CD4-positive, alpha-beta T cell treated with Interleukin-6 for 4 hours (primary cell): Measurements from ENCODE around the gene SERP1.
A peak's percentile ranks its signal among the peaks of the same experiment; 100 is the strongest.

Source experiments
- DNase-seq: peaks from one replicate; pipeline ENCODE4 v3.0.0-alpha.2; 2020; ENCODE audit warnings: mixed read lengths

SERP1 gene

DNA sequence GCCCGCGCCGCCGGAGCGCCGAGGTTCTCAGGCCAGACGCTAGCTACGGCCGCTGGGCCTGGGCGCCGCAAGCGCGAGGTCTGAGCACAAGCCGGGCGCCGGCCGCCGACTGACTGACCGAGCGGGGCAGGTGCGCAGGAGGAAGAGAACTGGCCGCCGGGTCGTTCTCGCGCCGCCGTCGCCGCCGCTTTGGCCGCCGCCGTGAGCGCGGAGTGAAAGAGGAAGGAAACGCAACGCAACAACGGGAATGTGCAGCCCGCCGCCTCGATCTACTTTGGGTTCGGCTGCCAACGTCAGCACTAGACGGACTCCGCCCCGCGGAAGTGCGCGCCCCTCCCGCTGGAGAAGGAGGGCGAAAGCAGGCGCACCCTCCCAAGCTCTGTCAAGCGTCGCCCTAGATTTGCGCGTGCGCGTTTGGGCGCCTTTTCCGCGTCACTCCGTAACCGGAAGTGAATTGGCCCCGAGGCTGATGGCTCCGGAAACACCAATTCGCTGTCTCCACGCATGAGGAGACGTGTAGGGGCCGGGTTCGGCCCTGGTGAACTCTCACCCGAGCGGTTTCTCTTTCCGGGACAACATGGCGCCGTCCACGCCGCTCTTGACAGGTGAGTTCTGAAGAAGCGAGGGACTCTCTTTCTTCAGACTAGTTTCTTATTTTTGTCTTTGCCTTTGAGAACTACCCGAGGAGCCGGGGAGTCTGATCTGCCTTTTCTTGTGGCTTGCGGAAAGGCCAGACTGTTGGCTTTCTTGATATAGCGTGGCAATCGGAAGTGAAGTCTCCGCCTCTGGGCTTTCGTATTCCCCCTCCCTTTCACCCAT, at the start of gene SERP1, which contains the start of gene EIF2A:
TSS of gene SERP1 (minus strand) at position 271 of the 819 bp plus-strand sequence. CDS start 361 bp downstream, outside the sequence.
TSS of gene EIF2A (plus strand) at position 562 of the 819 bp plus-strand sequence. CDS start at position 578, 16 bp downstream.
- peak; percentile 99 for DNase-seq

DNA sequence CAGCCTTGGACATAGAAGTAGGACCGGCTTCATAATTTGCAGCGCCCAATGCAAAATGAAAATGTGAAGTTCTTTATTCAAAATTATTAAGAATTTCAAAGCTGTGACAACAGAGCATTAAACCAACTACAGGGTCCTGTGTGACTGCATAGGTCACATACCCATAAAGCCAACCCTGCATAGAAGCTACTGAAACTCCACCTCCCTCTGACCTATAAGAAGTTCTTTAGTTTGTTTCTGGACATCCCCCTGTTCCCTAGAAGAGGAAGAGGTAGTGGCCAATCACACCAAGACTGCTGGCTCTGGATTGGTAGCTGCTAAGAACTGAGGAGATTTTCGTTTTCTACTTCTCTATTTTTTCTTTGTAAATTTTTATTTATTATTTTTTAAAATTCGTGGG, 47.9 kb upstream of the SERP1 start:
- no peak for DNase-seq

GRCh38 chr3:150589759-150590158, 43.5 kb upstream of the SERP1 start:
- no peak for DNase-seq

GRCh38 chr3:150588027-150588830, 41.9 kb upstream of the SERP1 start:
- no peak for DNase-seq

DNA sequence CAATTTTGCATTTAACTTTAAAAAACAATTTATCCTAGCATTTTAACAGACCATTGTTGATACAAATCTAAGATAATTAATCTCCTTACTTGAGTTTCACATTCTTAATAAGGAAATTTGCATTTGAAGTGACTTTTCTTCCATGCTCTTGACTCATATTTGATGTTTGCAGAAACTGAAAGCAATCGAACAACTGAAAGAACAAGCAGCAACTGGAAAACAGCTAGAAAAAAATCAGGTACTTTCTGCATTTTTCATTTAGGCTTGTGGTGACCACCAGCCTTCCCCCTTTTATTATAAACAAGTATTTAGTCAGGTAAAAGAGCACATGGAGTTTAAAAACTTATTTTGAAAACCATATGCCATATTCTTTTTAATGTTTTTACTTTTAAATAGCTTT, 36.7 kb upstream of the SERP1 start:
- no peak for DNase-seq

- no peak for DNase-seq
Measured at GRCh38 chr3:150582620-150583019, 36.3 kb upstream of the SERP1 start.

- DNase-seq, result no peak
Measured at GRCh38 chr3:150581174-150581573, 34.9 kb upstream of the SERP1 start.

DNA sequence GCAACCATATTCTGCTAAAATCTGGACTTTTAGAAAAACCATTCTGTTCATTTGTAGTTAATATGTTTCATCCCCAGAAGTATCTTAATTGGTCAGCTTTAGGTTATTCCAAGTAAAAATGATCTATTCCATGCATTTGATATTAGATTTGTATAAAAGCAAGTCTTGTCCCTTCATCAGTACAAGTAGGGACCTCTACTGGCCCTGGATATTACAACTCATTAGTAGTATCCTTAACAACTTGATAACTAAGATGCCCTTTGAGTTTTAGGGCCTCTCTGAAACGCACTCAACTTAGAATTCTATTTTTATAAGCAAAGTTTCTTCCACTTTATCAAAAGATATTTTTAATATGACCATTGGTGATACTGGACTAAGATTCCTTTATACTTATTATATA, 31.6 kb upstream of the SERP1 start:
- no peak for DNase-seq

DNA sequence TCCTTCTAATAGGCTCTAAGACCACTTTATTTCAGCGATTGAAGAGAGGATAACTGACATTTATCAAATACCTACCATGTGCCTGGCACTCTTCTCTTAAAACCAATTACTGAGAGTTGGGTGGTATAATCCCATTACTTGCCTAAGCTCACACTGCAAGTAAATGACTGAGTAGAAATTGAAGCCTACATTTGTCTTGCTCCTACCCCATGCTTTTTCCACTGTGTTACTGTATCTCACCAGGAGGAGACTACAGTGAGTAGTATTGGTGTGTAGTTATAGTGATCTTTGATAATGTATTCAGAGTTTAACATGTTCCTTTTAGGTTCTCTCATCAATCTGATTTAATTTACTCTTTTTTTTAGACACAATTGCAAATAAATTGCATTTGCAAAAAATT, 21.0 kb upstream of the SERP1 start:
- no peak for DNase-seq

GRCh38 chr3:150564243-150564642, 17.9 kb upstream of the SERP1 start:
- no peak for DNase-seq

DNA sequence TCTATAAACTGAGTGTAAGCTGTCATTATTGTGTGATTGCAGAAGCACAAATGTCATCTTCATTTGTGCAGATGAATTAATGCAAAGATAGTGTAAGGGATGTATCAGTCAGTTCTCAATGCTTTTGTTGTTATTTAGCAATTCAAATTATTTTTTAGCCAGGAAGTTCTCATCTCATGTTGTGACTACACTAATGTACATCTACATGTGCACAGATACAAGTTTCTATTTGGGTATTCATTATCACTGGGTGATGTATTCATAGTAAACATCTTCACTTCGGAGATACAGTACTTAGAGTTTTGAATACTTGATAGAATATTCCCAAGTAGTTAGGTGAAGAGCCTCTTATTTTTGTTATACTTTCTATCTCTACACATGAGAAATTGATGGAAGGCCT, 11.4 kb upstream of the SERP1 start:
- no peak for DNase-seq

DNA sequence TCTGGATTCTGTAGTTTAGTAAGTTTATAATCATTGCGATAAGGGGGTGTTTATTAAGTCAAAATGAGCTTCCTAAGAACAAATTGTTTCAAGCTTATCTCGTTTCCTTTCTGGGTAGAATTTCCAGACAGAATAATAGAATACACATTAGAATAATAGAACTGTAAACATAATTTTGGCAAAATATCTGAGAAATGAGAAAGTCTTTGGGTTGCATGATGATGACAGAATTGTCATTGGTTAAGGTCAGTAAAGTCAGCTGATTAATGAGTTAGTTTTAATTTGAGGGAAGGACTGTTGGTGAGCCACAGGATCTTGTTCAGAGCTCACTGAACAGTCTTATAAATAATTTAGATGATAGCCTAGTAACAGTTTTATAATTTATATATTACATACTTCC, 10.5 kb upstream of the SERP1 start:
- DNase-seq, result no peak

DNA sequence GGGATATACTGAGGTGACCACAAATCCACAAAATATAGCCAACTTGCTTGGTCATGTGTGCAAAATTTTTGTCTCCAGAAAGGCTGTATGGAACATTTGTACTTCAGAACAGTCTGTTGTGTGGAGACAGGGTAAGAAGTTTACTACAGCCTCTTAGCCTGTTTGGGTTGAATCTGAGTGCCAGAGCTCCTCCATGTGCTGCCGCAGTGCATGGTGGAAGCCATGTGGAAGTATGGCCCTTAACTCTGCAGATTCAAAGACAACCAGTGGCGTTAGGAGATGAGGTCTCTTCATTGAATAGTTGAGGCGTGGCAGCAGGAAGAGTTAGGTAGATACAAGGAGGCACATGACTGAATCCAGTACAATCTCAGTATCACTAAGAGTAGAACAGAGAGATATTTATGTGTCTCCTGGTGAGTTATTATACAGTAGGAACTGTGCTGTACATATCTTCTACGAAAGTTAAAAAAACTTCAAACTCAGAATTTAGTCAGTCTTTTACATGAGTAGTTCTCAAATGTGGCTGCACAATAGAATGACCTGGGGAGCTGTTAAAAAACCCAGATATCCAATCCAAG, 9.7 kb upstream of the SERP1 start:
- no peak for DNase-seq

GRCh38 chr3:150547045-150547741, 897 bp upstream of the SERP1 start:
- no peak for DNase-seq

GRCh38 chr3:150545419-150546225, 674 bp downstream of the SERP1 start:
- peak; percentile 59 for DNase-seq

DNA sequence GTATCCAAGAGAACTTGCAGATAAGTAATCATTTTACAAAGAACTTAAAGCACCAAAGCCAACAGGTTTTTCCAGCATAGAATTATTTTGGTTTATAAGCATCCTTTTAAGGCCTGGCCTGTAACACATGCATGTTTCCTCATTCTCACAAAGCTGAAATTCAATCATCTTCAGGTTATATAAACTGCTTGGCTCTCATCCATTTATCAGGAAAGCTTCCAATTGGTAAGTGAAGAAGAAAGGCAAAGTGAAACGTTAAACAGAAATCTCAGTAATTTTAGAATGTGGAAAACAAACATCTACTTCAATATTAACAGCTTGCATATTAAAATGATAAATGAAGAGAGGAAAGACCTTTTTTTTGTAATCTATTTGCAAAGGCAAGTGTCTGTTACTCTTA, 1.6 kb downstream of the SERP1 start:
- no peak for DNase-seq

DNA sequence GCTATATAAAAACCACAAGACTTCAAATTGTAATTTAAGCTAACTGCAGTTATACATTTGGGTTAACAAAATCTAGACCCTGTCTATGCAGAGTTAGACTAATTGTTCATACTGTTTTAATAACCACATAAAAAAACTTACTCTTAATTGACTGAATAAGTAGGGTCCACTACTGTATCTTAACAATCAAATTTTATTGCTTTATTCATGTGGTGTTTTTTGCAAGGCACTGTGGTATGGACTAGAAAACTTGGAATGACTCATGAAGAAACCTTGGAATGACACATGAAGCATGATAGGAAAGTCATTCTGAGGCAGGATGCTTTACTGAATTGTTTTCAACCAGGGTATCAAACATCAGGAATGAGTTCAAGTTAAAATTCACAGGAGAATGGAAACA, 2.3 kb downstream of the SERP1 start:
- DNase-seq, result no peak

DNA sequence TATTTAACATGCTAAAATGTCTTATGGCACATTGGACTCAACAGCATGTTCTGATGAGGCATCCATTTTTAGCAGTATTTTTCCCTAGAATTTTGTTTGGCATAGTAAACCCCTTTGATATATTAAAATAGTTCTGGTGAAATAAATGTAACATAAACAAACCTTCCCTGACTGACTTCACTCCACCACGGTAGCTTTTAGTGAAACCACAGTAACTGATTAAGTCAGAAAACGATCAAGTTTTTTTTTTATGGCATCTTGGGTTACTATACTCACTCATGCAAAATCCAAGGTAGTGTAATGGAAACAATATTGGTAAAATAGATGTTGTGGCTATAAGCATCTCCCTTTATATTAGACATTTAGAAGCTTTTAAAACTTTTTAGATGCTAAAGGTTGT, 2.8 kb downstream of the SERP1 start:
- no peak for DNase-seq

GRCh38 chr3:150543128-150543527, 3.2 kb downstream of the SERP1 start:
- DNase-seq, result no peak

DNA sequence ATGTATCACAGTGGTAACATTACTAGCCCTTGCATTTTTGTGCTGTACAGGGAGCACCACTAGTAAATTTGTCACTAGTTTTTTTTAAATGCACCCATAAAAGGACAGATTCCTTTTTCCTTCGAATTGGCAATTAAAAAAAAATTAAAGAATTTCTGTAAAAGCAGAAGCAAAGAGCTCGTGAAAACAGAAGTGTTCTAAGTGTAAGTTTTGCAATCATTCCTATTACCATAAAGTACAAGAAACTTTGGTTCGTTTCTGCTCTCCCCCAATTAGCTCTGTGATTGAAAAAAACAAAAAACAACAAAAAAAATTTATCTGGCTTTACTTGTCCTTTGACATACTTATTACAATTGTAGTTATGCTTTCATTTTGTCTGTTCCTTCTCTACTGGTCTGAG, 5.3 kb downstream of the SERP1 start:
- no peak for DNase-seq

DNA sequence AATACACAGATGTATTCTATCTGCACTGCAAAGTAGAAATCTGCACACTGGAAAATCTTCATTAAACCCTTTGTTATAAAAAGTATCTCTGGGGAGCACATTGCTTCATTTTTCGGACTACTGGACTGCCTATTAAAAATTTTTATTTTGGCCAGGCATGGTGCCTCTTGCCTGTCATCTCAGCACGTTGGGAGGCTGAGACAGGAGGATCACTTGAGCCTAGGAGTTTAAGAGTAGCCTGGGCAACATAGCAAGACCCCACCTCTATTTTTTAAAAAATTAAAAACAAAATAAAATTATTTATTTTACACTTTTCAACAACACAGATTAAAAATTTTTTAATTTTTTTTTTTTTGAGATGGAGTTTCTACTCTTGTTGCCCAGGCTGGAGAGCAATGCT, 6.0 kb downstream of the SERP1 start:
- DNase-seq, result no peak
